CD14-positive monocyte (primary cell): ENCODE results near the gene TMEM132C. TPM values are rescaled to one million over a fixed set of nuclear protein-coding genes. Genes with fewer than 3 reads are reported as not detected.

Experiments used
- DNase-seq, 3 donors: peaks; one replicate each; pipeline ENCODE4 v3.0.0-alpha.2; 2011 to 2022
- H2AFZ ChIP-seq: 2 replicates; pipeline ENCODE4 v1.6.0; 2012; ENCODE audit warnings: mild to moderate bottlenecking, low read depth, low read length, inconsistent platforms; ENCODE audit not compliant: insufficient read depth, poor library complexity, severe bottlenecking
- H3K27ac ChIP-seq, 2 donors: 1 replicate in 1 of 2; 2 replicates in 1 of 2; pipeline ENCODE4 v1.5.1; 2012 to 2013; ENCODE audit warnings: low read length in 2 of 2, control low read depth in 1 of 2, inconsistent platforms in 1 of 2, low read depth in 1 of 2, mild to moderate bottlenecking in 1 of 2
- H3K27me3 ChIP-seq, 2 donors: one replicate each; pipeline versions ENCODE4 v1.6.0 to v1.6.1; 2011 to 2013; ENCODE audit warnings: low read length in 2 of 2; ENCODE audit not compliant: control insufficient read depth in 2 of 2, insufficient read depth in 2 of 2
- H3K36me3 ChIP-seq, 2 donors: replicated peaks in 1 of 2; 1 replicate in 1 of 2; 2 replicates in 1 of 2; pipeline versions ENCODE4 v1.5.1 to v1.6.1; 2012 to 2013; ENCODE audit warnings: low read length in 2 of 2, control low read depth in 1 of 2, inconsistent platforms in 1 of 2, mild to moderate bottlenecking in 1 of 2; ENCODE audit not compliant: insufficient read depth in 2 of 2, control insufficient read depth in 1 of 2
- H3K4me1 ChIP-seq, 2 donors: 1 replicate in 1 of 2; 2 replicates in 1 of 2; pipeline versions ENCODE4 v1.5.1 to v1.6.1; 2012 to 2013; ENCODE audit warnings: low read length in 2 of 2, control low read depth in 1 of 2, inconsistent platforms in 1 of 2, mild to moderate bottlenecking in 1 of 2, moderate library complexity in 1 of 2; ENCODE audit not compliant: insufficient read depth in 2 of 2, control insufficient read depth in 1 of 2
- H3K4me2 ChIP-seq: replicated peaks from 2 replicates; pipeline ENCODE3; 2012; ENCODE audit warnings: low read length, moderate library complexity, mild to moderate bottlenecking; ENCODE audit not compliant: poor library complexity, severe bottlenecking; ENCODE audit errors: extremely low read depth
- H3K4me3 ChIP-seq, 3 experiments: fragments of 200-600 bp in 1 of 3; sonication (generic) in 1 of 3; replicated peaks in 1 of 3; 1 replicate in 2 of 3; 2 replicates in 1 of 3; pipeline ENCODE4 v1.5.1; 2011 to 2013; ENCODE audit warnings: low read length in 3 of 3, mild to moderate bottlenecking in 3 of 3, control low read depth in 2 of 3, low read depth in 2 of 3, inconsistent platforms in 1 of 3, moderate library complexity in 1 of 3
- H3K79me2 ChIP-seq: 2 replicates; pipeline ENCODE4 v1.6.0; 2012; ENCODE audit warnings: mild to moderate bottlenecking, control low read depth, inconsistent platforms, low read length, moderate library complexity; ENCODE audit not compliant: insufficient read depth
- H3K9ac ChIP-seq: 2 replicates; pipeline ENCODE4 v1.6.0; 2017; ENCODE audit warnings: low read length, mild to moderate bottlenecking; ENCODE audit not compliant: insufficient read depth, poor library complexity, severe bottlenecking
- H3K9me3 ChIP-seq, 2 donors: replicated peaks in 1 of 2; 1 replicate in 1 of 2; 2 replicates in 1 of 2; pipeline versions ENCODE4 v1.5.1 to v1.6.1; 2012 to 2013; ENCODE audit warnings: low read length in 2 of 2, control low read depth in 1 of 2; ENCODE audit not compliant: control insufficient read depth in 1 of 2, insufficient read depth in 1 of 2
- H4K20me1 ChIP-seq: 2 replicates; pipeline ENCODE4 v1.6.0; 2012; ENCODE audit warnings: mild to moderate bottlenecking, low read length, control low read depth, moderate library complexity; ENCODE audit not compliant: insufficient read depth
- H3K27ac Mint-ChIP-seq, 7 donors: one replicate each; pipeline ENCODE4 v1.8.0; 2020; ENCODE audit warnings: mild to moderate bottlenecking in 7 of 7, mixed read lengths in 7 of 7, moderate library complexity in 6 of 7, inconsistent platforms in 2 of 7
- H3K27me3 Mint-ChIP-seq, 3 donors: one replicate each; pipeline ENCODE4 v1.8.0; 2021 to 2022; ENCODE audit warnings: low read depth in 3 of 3, mild to moderate bottlenecking in 3 of 3, mixed read lengths in 3 of 3, moderate library complexity in 3 of 3, inconsistent platforms in 1 of 3
- H3K36me3 Mint-ChIP-seq, 2 donors: one replicate each; pipeline ENCODE4 v1.8.0; 2020; ENCODE audit warnings: mixed read lengths in 2 of 2, inconsistent platforms in 1 of 2, mild to moderate bottlenecking in 1 of 2
- H3K4me1 Mint-ChIP-seq: one replicate; pipeline ENCODE4 v1.8.0; 2020; ENCODE audit warnings: mild to moderate bottlenecking, mixed read lengths
- H3K4me3 Mint-ChIP-seq, 2 donors: one replicate each; pipeline ENCODE4 v1.8.0; 2020; ENCODE audit warnings: mild to moderate bottlenecking in 2 of 2, mixed read lengths in 2 of 2, moderate library complexity in 1 of 2
- H3K9me3 Mint-ChIP-seq, 7 donors: one replicate each; pipeline ENCODE4 v1.8.0; 2020 to 2022; ENCODE audit warnings: mixed read lengths in 7 of 7, mild to moderate bottlenecking in 6 of 7, moderate library complexity in 6 of 7, inconsistent platforms in 2 of 7
- whole genome bisulfite sequencing: methylation state at CpG from one replicate; pipeline ENCODE4 v1.1.5; 2013; ENCODE audit warnings: missing lambda C conversion rate; ENCODE audit not compliant: insufficient coverage; 5-methylcytosine and 5-hydroxymethylcytosine counted together
- intact Hi-C, 2 donors: fragments of 100-400 bp; cut with micrococcal nuclease; formaldehyde crosslinking; loops; one replicate each; pipeline versions ENCODE4 v1.15.0 to v1.15.1; 2023
- polyA plus RNA-seq, 3 donors: library from polyadenylated mRNA; depleted of rRNA in 1 of 3; unstranded in 2 of 3; stranded (reverse) in 1 of 3; fragments of 300-500 nt in 2 of 3; fragments of >200 nt in 1 of 3; fragmentation: Illumina TruSeq in 2 of 3; gene quantifications; 1 replicate in 2 of 3; 2 replicates in 1 of 3; pipeline ENCODE4 v1.2.3, GENCODE V29; 2012 to 2021
- TF ChIP-seq, protein P1 (sequence below): fragments of 200-600 bp; IDR thresholded peaks from one replicate; pipeline ENCODE4 v1.8.0; 2022; ENCODE audit warnings: antibody characterized with exemption, mild to moderate bottlenecking

The TMEM132C gene
- polyA plus RNA-seq, 3 donors = not detected

DNA sequence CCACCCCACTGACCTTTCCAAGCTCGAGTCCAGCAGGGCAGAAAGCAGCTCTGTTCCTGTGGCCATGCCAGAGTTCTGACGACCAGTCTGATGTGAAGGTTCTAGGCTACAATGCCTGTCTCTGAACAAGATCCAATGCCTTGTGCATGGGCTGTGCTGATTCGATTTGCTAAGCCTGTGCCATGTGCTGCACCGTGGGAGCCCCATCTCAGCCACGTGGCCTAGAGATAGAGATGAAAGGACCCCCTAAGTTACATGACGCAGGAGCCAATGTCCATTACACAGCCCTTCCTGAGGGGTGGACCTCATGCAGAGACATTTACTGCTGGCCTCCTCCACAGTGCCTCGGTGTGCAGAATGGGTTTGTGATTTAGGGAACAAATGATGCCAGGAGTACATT lies 300.8 kb downstream of the TMEM132C start:
- intact Hi-C loops = no loop called here
- no peaks in the 10 kb centered on the region for H3K4me1 ChIP-seq
- no peaks in the 10 kb centered on the region for H4K20me1 ChIP-seq
- H3K27me3 ChIP-seq = no peaks in the 10 kb centered on the region
- TF ChIP-seq, protein P1, sequence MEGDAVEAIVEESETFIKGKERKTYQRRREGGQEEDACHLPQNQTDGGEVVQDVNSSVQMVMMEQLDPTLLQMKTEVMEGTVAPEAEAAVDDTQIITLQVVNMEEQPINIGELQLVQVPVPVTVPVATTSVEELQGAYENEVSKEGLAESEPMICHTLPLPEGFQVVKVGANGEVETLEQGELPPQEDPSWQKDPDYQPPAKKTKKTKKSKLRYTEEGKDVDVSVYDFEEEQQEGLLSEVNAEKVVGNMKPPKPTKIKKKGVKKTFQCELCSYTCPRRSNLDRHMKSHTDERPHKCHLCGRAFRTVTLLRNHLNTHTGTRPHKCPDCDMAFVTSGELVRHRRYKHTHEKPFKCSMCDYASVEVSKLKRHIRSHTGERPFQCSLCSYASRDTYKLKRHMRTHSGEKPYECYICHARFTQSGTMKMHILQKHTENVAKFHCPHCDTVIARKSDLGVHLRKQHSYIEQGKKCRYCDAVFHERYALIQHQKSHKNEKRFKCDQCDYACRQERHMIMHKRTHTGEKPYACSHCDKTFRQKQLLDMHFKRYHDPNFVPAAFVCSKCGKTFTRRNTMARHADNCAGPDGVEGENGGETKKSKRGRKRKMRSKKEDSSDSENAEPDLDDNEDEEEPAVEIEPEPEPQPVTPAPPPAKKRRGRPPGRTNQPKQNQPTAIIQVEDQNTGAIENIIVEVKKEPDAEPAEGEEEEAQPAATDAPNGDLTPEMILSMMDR = no peak
- peaks cover 12 to 18% of the 10 kb centered on the region in 2 donors for H3K9me3 ChIP-seq
- H3K27ac ChIP-seq = no peak overlapping the region
- no peak for DNase-seq
- Mint-ChIP-seq H3K9me3 (peaks cover 5 to 15% (median 9%) of the 10 kb centered on the region in 7 donors), H3K36me3 (no peaks in the 10 kb centered on the region), H3K4me1 (no peaks in the 10 kb centered on the region), H3K4me3 (no peak overlapping the region), H3K27ac (no peak overlapping the region), H3K27me3 (no peaks in the 10 kb centered on the region)
- no peak overlapping the region for H3K9ac ChIP-seq
- H3K4me2 ChIP-seq = no peak overlapping the region
- 78% methylated on average over 6 of the region's 7 CpGs for WGBS
- H3K36me3 ChIP-seq = no peaks in the 10 kb centered on the region
- no peaks in the 10 kb centered on the region for H3K79me2 ChIP-seq
- H2AFZ ChIP-seq = no peak overlapping the region
- no peak overlapping the region for H3K4me3 ChIP-seq

DNA sequence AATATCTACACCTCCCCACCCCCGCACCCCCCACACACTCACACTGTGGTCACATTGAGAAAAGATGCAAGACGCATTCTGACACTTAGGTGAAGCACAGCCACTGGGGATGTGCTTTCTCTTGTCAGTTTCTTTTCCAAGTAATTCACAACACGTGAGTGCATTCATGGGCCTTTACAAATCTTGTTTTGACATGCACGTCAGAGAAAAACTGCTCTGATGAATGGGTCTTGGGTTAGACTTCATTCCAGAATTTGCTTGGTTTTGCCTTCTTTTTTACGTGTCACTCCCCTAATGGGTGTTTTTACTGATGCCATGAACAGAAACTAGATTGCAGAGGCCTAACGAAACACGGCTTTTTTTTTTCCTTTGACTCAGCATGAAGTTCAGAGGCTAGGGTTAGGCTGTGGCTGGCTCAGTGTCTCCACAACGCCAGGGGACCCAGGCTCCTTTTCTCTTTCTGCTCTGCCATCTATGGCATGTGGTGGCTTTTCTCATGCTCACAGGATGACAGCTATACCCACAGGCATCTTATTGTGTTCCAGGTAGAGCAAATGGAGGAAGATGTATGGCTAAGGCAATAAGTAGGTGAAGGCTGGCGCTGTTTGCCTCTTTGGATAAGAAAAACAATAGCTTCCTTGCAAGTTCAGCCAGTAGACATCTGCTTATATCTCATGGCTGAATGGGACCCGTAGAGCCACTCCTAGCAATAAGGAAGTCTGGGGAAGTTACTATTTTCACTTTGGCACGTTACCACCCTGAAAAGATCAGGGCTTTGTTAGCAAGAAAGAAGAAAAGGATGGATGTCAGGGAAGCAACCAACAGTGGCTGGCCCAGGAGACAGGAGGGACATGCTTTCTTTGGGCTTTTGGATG lies 303.5 kb downstream of the TMEM132C start:
- no peak overlapping the region for H3K27ac ChIP-seq
- no peak for DNase-seq
- H3K79me2 ChIP-seq = no peaks in the 10 kb centered on the region
- no peak overlapping the region for H3K4me3 Mint-ChIP-seq
- H3K27me3 ChIP-seq = no peaks in the 10 kb centered on the region
- H4K20me1 ChIP-seq = no peaks in the 10 kb centered on the region
- no peaks in the 10 kb centered on the region for H3K4me1 ChIP-seq
- intact Hi-C loops = no loop called here
- no peak overlapping the region for H3K9ac ChIP-seq
- H3K27me3 Mint-ChIP-seq = no peaks in the 10 kb centered on the region
- H2AFZ ChIP-seq = no peak overlapping the region
- 76% methylated on average over 9 of the region's 11 CpGs for WGBS
- peaks cover 3 to 26% (median 11%) of the 10 kb centered on the region in 7 donors for H3K9me3 Mint-ChIP-seq
- peaks cover 10 to 14% of the 10 kb centered on the region in 2 donors for H3K9me3 ChIP-seq
- no peaks in the 10 kb centered on the region for H3K36me3 ChIP-seq
- H3K27ac Mint-ChIP-seq = no peak overlapping the region
- no peak overlapping the region for H3K4me2 ChIP-seq
- no peaks in the 10 kb centered on the region for H3K36me3 Mint-ChIP-seq
- TF ChIP-seq, protein P1 = no peak
- H3K4me3 ChIP-seq = no peak overlapping the region
- H3K4me1 Mint-ChIP-seq = no peaks in the 10 kb centered on the region
